T-helper 1 cell treated with Interleukin-12 subunit alpha and Interleukin-12 subunit beta and Interleukin-4 antibody, amounts not matched to agents 30 ng/mL and 1 ng/mL, for 36 hours (primary cell): Measurements from ENCODE around the gene PITPNB. TPM values are rescaled to one million over a fixed set of nuclear protein-coding genes. Genes with fewer than 3 reads are reported as not detected.

ENCODE experiments used
- intact Hi-C: fragments of 100-400 bp; cut with micrococcal nuclease; formaldehyde crosslinking; loops from one replicate; pipeline ENCODE4 v1.15.1; 2024
- total RNA-seq: library from RNA; stranded (reverse); gene quantifications from 2 replicates; pipeline ENCODE4 v1.2.3, GENCODE V29; 2022

Gene PITPNB
- total RNA-seq, 1 donor from 2014 or later: 114 TPM

- intact Hi-C loops: no loop called here
These were observed 83.6 kb downstream of the PITPNB start for GRCh38 chr22:27835446-27835845.

DNA sequence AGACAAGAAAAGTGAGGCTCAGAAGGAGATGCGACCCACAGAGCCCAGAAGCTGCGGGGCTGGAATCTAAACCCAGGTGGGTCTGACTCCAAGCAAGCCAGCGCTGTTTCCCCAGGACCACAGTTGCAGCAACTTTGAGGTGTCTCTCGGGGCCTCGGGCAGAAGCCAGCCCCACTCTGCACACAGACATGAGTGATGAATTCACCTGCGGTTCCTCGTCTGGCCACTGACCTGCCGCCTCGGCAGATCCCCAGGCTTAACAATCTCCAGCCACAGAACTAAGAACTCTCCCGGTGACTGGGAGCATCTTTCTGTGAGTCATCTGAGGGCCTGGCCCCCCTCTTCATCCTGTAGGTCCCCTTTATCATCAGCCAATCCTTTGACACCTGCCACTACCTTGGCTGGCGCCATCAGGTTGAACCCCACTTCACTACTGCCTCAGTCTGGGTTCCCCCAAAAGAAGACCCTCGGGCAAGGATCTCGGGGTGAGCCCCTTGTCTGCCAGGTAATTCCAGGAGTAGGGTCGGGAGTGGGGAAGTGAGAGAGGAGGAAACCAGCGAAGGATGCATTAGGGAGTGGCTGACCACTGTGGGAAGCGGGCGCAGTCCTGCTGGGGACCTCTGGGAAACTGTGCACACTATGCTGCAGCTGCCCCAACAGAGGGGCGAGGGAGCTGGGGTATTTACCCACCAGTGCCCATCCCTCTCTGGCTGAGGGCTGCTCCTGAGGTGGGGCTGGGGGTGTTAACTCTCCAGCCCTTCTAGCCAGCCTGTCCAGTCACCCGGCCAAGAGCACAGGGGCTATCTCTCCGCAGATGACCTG lies 84.5 kb downstream of the PITPNB start:
- intact Hi-C loops: no loop called here

DNA sequence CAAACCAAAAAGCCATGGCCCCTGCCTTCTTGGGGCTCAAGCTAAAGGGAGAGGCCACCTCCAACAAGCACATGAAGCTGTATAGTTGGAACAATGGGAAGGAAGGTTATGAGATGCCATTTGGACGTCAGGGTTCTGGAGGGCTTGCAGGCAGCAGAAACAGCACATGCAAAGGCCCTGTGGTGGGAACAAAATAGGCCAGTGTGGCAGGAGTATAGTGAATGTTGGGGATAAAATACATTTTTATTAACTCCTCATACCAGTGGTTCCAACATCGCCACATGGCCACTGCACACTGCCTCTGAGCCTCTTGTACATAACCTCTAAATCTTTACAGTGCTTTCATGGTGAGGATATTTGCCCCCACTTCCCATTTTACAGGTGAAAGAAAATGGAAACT lies 85.3 kb downstream of the PITPNB start:
- intact Hi-C loops: no loop called here

DNA sequence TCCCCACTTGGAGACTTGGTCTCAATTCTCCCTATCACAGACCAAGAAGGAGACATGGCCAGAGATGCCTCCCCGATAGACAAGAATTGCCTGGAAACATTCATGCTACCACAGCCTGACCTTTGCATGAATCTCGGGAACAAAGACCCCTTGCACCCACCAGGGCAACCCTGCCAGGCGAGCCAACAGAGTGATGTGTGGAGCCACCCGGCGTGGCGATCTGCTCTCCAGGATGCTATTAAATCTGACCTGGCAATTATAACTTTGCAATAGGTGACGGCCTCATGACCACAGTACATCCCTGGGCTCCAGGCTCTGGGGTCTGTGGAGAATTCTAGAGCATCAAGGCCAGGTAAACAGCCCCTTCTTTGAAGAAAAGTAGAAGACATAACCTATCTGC lies 86.5 kb downstream of the PITPNB start:
- intact Hi-C loops: no loop called here

- intact Hi-C loops: no loop called here
These were observed 89.4 kb downstream of the PITPNB start for GRCh38 chr22:27829620-27830019.

DNA sequence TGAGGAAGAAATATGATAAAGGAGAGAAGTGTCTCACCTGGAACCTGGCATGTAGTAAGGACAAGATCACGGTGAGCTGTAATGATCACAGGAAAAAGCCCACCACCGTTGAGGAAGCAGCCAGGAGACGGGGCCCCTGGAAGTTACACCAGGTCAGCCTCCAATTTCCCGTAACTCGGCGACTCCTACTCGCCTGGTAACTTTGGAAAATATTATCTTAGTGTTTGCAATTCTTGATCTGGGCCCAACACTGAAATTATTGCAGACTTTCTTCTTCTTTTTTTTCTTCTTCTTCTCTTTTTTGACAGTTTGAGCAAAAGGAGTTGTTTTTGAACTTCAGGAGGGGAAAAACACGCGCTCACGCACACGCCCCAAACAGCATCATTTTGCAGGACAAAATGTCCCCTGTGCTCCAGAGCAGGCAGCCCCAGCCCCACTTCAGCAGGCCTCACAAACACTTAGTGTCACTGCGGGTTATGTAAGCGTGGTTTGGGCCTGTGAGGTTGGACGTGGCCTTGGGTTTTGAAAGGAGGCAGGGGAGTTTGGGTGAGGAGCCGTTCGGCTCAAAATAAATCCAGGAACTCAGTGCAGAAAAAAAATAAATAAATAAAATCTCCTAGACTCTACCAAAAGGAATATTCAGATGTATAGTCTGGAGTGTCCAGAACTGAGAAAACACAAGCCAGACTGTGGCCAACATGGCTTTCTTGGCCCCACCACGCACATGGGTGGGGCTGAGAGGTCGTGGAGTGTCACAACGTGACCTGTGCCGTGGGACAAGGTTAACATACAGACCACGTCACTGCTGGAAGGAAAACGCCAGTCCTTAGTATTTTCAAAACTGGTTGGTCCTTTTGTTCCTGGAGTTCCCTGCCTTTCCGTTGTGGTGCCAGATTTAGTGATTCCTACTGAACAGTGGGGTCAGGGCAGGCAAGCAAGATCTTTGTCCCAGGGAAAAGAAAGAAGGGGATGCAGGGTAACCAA lies 91.2 kb downstream of the PITPNB start:
- intact Hi-C loops: no loop called here

GRCh38 chr22:27825174-27825573 lies 93.9 kb downstream of the PITPNB start:
- intact Hi-C loops: no loop called here

DNA sequence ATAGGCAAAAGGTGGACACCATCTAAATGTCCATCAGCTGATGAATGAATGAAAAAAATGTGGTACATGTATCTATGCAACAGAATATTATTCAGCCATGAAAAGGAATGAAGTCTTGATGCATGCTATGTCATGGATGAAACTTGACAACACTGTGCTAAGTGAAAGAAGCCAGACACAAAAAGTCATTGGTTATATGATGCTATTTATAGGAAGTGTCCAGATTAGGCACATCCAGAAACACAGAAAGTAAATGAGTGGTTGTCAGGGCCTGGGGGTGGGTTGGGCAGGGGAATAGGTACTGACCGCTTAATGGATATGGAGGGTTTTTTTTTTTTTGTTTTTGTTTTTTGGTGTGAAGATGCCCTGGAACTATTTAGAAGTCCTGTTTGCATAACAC lies 95.8 kb downstream of the PITPNB start:
- intact Hi-C loops: no loop called here

GRCh38 chr22:27820896-27821866 lies 97.9 kb downstream of the PITPNB start:
- intact Hi-C loops: no loop called here

GRCh38 chr22:27816552-27816951 lies 102.5 kb downstream of the PITPNB start:
- intact Hi-C loops: no loop called here

GRCh38 chr22:27815826-27816530 lies 103.1 kb downstream of the PITPNB start:
- intact Hi-C loops: no loop called here

- intact Hi-C loops: no loop called here
These were observed 104.1 kb downstream of the PITPNB start for GRCh38 chr22:27814993-27815392.

DNA sequence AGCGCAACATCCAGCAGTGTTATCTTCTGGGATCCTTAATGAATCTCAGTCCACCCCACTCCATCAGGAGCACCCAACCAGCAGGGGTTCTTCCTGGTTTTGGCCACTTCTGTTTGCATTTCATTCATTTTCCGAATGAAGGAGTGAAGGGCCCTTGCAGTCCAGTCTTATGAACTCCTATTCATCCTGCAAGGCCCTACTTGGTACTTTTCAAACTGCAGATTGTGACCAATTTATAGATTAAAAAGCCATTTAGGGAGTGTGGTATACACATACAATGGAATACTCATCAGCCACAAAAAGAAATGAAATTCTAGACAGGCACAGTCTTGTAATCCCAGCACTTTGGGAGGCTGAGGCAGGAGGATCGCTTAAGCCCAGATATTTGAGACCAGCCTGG lies 107.3 kb downstream of the PITPNB start:
- intact Hi-C loops: no loop called here

DNA sequence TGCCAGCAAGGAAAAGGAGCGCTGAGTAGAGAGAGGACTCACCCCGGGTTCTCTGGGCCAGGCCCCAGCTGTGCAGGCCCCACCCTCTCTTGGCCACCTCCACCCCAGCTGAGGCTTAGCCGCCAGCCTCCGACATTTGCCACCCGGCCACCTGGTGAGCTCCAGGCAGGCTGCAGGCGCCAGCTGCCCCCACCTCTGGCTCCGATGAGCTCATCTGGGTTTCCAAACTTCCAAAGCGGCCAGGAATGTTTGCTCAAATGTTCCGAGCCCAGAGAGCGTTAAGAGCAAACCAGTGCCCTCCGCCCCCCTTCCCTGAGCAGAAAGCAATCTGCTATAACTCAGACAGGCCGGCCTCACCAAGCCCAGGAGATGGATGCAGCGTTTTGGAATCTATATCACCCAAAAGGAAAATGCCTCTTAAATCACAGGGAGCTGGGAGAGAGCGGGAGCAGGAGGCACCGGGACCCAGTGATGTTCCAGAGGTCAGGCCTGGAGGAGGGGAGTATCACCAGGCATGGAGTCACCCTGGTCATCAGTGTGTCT lies 108.4 kb downstream of the PITPNB start:
- intact Hi-C loops: no loop called here

DNA sequence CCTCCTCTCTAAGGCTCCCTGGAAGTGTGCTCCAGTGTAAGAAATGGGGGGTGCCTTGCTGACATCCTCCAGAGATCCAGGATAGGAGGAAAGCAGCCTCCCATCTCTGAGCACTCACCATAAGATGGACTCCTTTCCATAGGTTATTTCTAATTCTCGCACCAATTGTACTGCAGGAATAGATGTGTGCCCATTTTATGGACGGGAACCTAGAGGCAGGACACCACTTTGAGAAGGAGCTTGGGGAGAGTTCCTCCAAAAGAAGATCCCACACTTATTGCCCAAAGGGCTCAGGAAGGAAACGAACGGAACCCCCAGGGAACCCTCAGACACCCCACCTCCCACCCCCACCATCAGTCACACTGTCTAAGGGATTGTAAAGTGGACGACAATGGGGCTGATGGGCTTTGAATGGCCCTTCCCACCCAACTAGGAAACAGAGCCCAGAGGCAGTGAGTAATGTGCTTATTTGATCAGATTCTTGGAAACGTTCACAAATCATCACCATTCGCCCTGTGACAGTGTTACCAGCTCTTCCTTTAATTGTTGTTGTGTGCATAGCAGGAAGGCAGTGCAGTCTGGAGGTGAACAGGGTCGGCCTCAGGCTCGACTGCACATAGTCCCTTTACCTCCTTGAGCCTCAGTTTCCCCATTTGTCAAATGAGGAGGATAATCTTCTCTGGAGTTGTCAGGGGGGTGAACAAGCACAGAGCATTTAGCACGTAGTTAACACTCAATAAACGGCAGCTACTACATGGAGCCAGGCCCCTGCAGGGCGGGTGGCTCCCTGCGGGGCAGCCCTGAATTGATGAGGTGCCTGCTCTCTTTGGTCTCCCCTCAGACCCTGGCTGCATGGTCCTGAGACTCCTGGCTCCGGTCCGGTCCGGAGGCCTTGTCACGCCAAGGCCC lies 109.1 kb downstream of the PITPNB start:
- intact Hi-C loops: no loop called here

- intact Hi-C loops: no loop called here
These were observed 109.8 kb downstream of the PITPNB start for GRCh38 chr22:27809226-27809603.

GRCh38 chr22:27808451-27809225 lies 110.4 kb downstream of the PITPNB start:
- intact Hi-C loops: no loop called here

- intact Hi-C loops: loop anchor here (2.0 kb wide), 1 partner anchor 1049 kb away; no protein-coding TSS in a partner anchor
These were observed 113.2 kb downstream of the PITPNB start for GRCh38 chr22:27805841-27806240.
